NB4 (cell line): Measurements from ENCODE around the gene RGS3.

Experiments used
- DNase-seq: peaks from one replicate; pipeline ENCODE4 v3.0.0; 2010; ENCODE audit warnings: low read depth
- H3K4me3 ChIP-seq: one replicate; pipeline ENCODE4 v1.5.1; 2011; ENCODE audit warnings: mild to moderate bottlenecking, low read depth, low read length, moderate library complexity
- CTCF ChIP-seq: IDR thresholded peaks from one replicate; pipeline ENCODE4 v1.5.1; 2012; ENCODE audit warnings: low read depth, low read length
- MAX ChIP-seq: IDR thresholded peaks from 2 replicates; pipeline ENCODE4 v1.6.1; 2011; ENCODE audit warnings: low read depth, low read length
- MYC ChIP-seq: IDR thresholded peaks from 2 replicates; pipeline ENCODE4 v1.6.1; 2011; ENCODE audit warnings: low read depth, low read length
- POLR2A ChIP-seq: IDR thresholded peaks from 2 replicates; pipeline ENCODE4 v1.6.1; 2011; ENCODE audit warnings: mild to moderate bottlenecking; ENCODE audit not compliant: insufficient read length; ENCODE audit errors: extremely low read depth

The RGS3 gene

GRCh38 chr9:113502427-113503034 is 39.0 kb downstream of the RGS3 start:
- DNase-seq, result no peak
- TF ChIP-seq CTCF (no peak), POLR2A (no peak), MAX (no peak), MYC (no peak)
- no peak overlapping the region for H3K4me3 ChIP-seq

GRCh38 chr9:113503131-113503541 is 39.6 kb downstream of the RGS3 start:
- TF ChIP-seq CTCF (no peak), POLR2A (no peak), MAX (no peak), MYC (no peak)
- no peak overlapping the region for H3K4me3 ChIP-seq
- DNase-seq, result no peak

GRCh38 chr9:113503613-113504211 is 40.2 kb downstream of the RGS3 start:
- H3K4me3 ChIP-seq, result no peak overlapping the region
- DNase-seq, result no peak
- TF ChIP-seq MYC (no peak), CTCF (no peak), MAX (no peak), POLR2A (no peak)

GRCh38 chr9:113504725-113505590 is 41.4 kb downstream of the RGS3 start:
- TF ChIP-seq MAX, result no peak
- TF ChIP-seq CTCF, result no peak
- TF ChIP-seq MYC, result no peak
- no peak for TF ChIP-seq POLR2A
- DNase-seq, result no peak

GRCh38 chr9:113506090-113506589 is 42.6 kb downstream of the RGS3 start:
- no peak overlapping the region for H3K4me3 ChIP-seq
- TF ChIP-seq POLR2A, result no peak
- TF ChIP-seq MAX, result no peak
- TF ChIP-seq CTCF, result no peak
- TF ChIP-seq MYC, result no peak
- DNase-seq, result no peak

More at GRCh38 chr9:113504725-113505590, 41.4 kb downstream of the RGS3 start:
- no peak overlapping the region for H3K4me3 ChIP-seq
